Measurements from ENCODE around the gene TRMT2A. TPM values are rescaled to one million over a fixed set of nuclear protein-coding genes. Genes with fewer than 3 reads are reported as not detected.

Gene TRMT2A
- total RNA-seq, 1 experiment from 2014 or later, result 47.1 TPM

DNA sequence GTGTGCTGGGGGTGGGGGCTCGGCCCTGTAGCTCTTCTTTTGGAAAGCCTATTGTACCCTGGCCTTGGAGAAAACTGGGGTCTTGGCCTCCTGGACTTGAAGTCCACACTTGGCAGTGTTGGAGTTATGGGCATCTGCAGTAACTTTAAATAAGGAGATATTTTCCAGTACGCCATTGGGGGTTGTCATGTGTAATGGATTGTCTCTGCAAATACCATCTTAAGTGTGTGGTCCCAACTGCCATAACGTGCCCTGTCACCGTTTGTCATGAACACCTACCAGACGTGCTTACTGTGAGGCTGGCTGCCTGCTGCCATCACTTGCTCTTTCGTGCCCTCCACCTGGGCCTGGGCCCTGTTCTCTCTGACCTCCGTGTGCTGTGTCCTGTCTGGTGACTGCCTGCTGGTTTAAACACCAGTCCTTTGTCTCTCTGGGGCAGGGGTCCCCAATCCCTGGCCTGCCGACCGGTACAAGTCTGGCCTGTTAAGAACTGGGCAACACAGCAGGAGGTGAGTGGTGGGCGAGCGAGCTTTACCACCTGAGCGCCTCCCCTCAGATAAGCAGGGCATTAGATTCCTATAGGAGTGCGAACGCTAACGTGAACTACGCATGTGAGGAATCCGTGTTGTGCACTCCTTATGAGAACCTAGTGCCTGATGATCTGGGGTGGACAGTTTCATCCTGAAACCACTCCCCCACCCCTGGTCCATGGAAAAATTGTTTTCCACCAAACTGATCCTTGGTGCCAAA lies 11.0 kb upstream of the TRMT2A start:
- ChIA-PET CTCF (interaction anchor here (1.0 kb wide), 1 partner anchor 155 kb away, joined by 3 read pairs; no protein-coding TSS in a partner anchor), POLR2A (interaction anchor here (1.0 to 3.0 kb wide), 2 partner anchors 9 to 11 kb away, joined by 3 to 17 read pairs; partner anchors contain the start of gene TRMT2A)
- TF ChIP-seq, protein P1, sequence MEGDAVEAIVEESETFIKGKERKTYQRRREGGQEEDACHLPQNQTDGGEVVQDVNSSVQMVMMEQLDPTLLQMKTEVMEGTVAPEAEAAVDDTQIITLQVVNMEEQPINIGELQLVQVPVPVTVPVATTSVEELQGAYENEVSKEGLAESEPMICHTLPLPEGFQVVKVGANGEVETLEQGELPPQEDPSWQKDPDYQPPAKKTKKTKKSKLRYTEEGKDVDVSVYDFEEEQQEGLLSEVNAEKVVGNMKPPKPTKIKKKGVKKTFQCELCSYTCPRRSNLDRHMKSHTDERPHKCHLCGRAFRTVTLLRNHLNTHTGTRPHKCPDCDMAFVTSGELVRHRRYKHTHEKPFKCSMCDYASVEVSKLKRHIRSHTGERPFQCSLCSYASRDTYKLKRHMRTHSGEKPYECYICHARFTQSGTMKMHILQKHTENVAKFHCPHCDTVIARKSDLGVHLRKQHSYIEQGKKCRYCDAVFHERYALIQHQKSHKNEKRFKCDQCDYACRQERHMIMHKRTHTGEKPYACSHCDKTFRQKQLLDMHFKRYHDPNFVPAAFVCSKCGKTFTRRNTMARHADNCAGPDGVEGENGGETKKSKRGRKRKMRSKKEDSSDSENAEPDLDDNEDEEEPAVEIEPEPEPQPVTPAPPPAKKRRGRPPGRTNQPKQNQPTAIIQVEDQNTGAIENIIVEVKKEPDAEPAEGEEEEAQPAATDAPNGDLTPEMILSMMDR (IDR thresholded peaks at IDR 0.05; ENCODE audit: unreplicated experiment), result no peak
- no peaks in the 10 kb centered on the region for H3K9me3 Mint-ChIP-seq (ENCODE audit: unreplicated experiment)
- no TSS peak for BruUV-seq (replicated peaks)
- H3K4me1 Mint-ChIP-seq (ENCODE audit: insufficient read depth, unreplicated experiment), result no peaks in the 10 kb centered on the region
- no peak for DNase-seq (ENCODE audit: unreplicated experiment)
- no peak overlapping the region for H3K4me3 Mint-ChIP-seq (ENCODE audit: unreplicated experiment)
- H3K27ac Mint-ChIP-seq (ENCODE audit: low read depth, unreplicated experiment), result no peak overlapping the region
- peaks cover 33% of the 10 kb centered on the region for H3K36me3 Mint-ChIP-seq (ENCODE audit: insufficient read depth, unreplicated experiment)
- intact Hi-C loops (cut with micrococcal nuclease), result no loop called here
- no peaks in the 10 kb centered on the region for H3K27me3 Mint-ChIP-seq (ENCODE audit: insufficient read depth, unreplicated experiment)

DNA sequence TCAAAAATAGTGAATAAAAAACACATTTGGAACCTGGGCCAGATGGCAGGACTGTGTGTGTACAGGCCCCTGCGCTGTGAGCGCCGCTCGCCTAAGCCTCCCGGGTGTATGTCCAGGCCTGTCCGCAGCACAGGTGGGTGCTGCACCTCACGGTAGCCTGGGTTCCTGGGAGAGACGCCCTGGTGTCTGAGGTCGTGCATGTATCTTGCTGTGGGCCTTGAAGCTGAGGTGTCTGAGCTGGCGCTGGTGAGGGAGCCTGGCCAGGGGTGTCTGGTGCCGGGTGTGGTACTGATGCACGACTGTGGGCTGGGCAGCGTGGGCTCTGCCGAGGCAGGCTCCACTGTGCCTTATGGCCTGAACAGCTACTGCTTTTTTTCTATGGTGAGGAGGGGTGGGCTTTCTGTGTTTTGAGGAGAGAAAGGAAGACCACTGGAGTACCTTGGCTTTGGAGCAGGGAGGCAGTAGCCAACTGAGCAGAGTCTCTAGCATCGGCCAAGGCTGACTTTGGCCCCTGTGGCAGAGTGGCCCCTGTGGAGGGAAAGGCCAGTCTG lies 10.4 kb upstream of the TRMT2A start:
- intact Hi-C loops (cut with micrococcal nuclease), result no loop called here
- no peaks in the 10 kb centered on the region for H3K4me1 Mint-ChIP-seq (ENCODE audit: insufficient read depth, unreplicated experiment)
- CTCF ChIA-PET, result no interaction called here
- peaks cover 36% of the 10 kb centered on the region for H3K36me3 Mint-ChIP-seq (ENCODE audit: insufficient read depth, unreplicated experiment)
- no peak overlapping the region for H3K27ac Mint-ChIP-seq (ENCODE audit: low read depth, unreplicated experiment)
- TF ChIP-seq, protein P1 (IDR thresholded peaks at IDR 0.05; ENCODE audit: unreplicated experiment), result no peak
- H3K4me3 Mint-ChIP-seq (ENCODE audit: unreplicated experiment), result no peak overlapping the region
- POLR2A ChIA-PET, result interaction anchor here (1.0 to 2.2 kb wide), 2 partner anchors 10 kb away, joined by 3 to 11 read pairs; partner anchors contain the start of gene TRMT2A
- no peak for DNase-seq (ENCODE audit: unreplicated experiment)
- BruUV-seq (replicated peaks), result no TSS peak
- H3K9me3 Mint-ChIP-seq (ENCODE audit: unreplicated experiment), result no peaks in the 10 kb centered on the region
- H3K27me3 Mint-ChIP-seq (ENCODE audit: insufficient read depth, unreplicated experiment), result no peaks in the 10 kb centered on the region

DNA sequence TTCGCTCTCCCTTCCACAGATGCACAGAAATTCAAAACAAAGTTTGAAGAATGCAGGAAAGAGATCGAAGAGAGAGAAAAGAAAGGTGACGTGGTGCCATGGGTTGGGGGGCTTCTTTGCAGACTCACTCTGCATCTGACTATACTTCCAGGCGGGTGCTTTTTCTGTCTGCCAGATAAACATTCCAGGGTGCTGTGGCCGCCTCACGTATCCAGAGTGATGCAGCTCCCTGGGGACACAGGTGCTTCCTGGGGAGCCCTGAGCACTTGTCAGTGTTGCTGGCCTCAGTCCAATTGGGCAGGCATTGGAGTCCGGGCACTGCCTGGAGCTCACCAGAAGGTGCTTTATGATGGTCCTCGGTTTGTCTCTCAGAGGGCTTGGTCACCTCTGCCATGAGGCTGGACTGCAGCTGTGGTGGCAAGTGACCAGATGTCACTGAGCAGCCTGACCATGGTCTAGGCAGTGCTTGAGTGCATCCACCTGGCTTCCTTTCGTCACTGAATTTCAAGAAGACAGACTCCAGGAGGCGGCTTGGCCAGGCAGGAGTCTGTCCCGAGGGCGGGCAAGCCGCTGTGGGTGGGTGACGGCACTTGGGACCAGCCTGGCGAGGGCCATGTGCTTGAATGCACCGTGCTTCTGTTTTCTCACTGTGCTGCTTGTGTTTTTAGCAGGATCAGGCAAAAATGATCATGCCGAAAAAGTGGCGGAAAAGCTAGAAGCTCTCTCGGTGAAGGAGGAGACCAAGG lies 9.4 kb upstream of the TRMT2A start:
- no peak overlapping the region for H3K4me3 Mint-ChIP-seq (ENCODE audit: unreplicated experiment)
- POLR2A ChIA-PET, result interaction anchor here (2.2 kb wide), 1 partner anchor 9 kb away, joined by 11 read pairs; the partner anchor contains the start of gene TRMT2A
- peaks cover 45% of the 10 kb centered on the region for H3K36me3 Mint-ChIP-seq (ENCODE audit: insufficient read depth, unreplicated experiment)
- H3K27ac Mint-ChIP-seq (ENCODE audit: low read depth, unreplicated experiment), result no peak overlapping the region
- no peak for DNase-seq (ENCODE audit: unreplicated experiment)
- no peaks in the 10 kb centered on the region for H3K9me3 Mint-ChIP-seq (ENCODE audit: unreplicated experiment)
- intact Hi-C loops (cut with micrococcal nuclease), result no loop called here
- H3K27me3 Mint-ChIP-seq (ENCODE audit: insufficient read depth, unreplicated experiment), result no peaks in the 10 kb centered on the region
- CTCF ChIA-PET, result no interaction called here
- TF ChIP-seq, protein P1 (IDR thresholded peaks at IDR 0.05; ENCODE audit: unreplicated experiment), result no peak
- BruUV-seq (replicated peaks), result no TSS peak
- no peaks in the 10 kb centered on the region for H3K4me1 Mint-ChIP-seq (ENCODE audit: insufficient read depth, unreplicated experiment)
